ENCODE data around the gene DESI2. TPM values are rescaled to one million over a fixed set of nuclear protein-coding genes. Genes with fewer than 3 reads are reported as not detected.

DESI2 gene
- total RNA-seq, 3 donors from 2014 or later = 26.9 to 30.6 (median 29.7) TPM

- intact Hi-C loops (cut with DNase I, micrococcal nuclease) = no loop called here
- peak; percentile 25 for ATAC-seq
Observed at GRCh38 chr1:244751271-244751895, 98.5 kb downstream of the DESI2 start.

DNA sequence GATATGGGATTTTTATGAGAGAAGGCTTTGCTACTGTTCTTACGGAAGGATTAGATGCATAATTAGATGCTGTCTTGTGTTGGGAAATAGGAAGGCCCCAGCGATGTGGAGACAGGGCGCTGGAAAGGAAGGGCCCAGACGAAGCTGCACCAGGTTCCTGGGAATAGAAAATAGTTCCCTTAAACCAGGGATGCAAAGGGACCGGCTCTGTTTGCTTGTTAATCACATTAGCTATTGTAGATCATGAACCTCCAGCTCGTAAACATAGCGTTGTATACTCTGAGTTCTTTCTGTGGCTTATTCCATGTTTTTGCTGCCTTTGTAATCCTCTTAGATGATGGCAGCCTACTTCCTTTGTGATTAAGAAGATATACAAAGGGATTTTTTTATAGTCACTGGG, 102.7 kb downstream of the DESI2 start:
- no peaks in the 10 kb centered on the region for H3K4me1 ChIP-seq (ENCODE audit: low read depth)
- intact Hi-C loops (cut with DNase I, micrococcal nuclease) = no loop called here

More at GRCh38 chr1:244751271-244751895, 98.5 kb downstream of the DESI2 start:
- Histone ChIP-seq H3K4me3 (no peak overlapping the region), H3K4me1 (ENCODE audit: low read depth) (no peaks in the 10 kb centered on the region), H3K9me3 (no peaks in the 10 kb centered on the region), H3K36me3 (ENCODE audit: low read depth) (no peaks in the 10 kb centered on the region)
- DNase-seq = peak in 2 of 3 donors; percentile 29 to 35
- TF ChIP-seq, protein P1, sequence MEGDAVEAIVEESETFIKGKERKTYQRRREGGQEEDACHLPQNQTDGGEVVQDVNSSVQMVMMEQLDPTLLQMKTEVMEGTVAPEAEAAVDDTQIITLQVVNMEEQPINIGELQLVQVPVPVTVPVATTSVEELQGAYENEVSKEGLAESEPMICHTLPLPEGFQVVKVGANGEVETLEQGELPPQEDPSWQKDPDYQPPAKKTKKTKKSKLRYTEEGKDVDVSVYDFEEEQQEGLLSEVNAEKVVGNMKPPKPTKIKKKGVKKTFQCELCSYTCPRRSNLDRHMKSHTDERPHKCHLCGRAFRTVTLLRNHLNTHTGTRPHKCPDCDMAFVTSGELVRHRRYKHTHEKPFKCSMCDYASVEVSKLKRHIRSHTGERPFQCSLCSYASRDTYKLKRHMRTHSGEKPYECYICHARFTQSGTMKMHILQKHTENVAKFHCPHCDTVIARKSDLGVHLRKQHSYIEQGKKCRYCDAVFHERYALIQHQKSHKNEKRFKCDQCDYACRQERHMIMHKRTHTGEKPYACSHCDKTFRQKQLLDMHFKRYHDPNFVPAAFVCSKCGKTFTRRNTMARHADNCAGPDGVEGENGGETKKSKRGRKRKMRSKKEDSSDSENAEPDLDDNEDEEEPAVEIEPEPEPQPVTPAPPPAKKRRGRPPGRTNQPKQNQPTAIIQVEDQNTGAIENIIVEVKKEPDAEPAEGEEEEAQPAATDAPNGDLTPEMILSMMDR (IDR thresholded peaks at IDR 0.05) = no peak

GRCh38 chr1:244757091-244757939, 104.4 kb downstream of the DESI2 start:
- H3K4me3 ChIP-seq = no peak overlapping the region
- ATAC-seq (no peak), DNase-seq (no peak)
- TF ChIP-seq, protein P1 (IDR thresholded peaks at IDR 0.05) = no peak
- no peaks in the 10 kb centered on the region for H3K4me1 ChIP-seq (ENCODE audit: low read depth)
- no peaks in the 10 kb centered on the region for H3K9me3 ChIP-seq
- no peaks in the 10 kb centered on the region for H3K36me3 ChIP-seq (ENCODE audit: low read depth)
- intact Hi-C loops (cut with DNase I, micrococcal nuclease) = no loop called here

More for the DNA sequence above, 102.7 kb downstream of the DESI2 start:
- DNase-seq (no peak), ATAC-seq (no peak)
- Histone ChIP-seq H3K4me3 (no peak overlapping the region), H3K36me3 (ENCODE audit: low read depth) (no peaks in the 10 kb centered on the region), H3K9me3 (no peaks in the 10 kb centered on the region)
- TF ChIP-seq, protein P1 (IDR thresholded peaks at IDR 0.05) = no peak

Other genes with a start within 250 kb of the DESI2 start
- 10 to 100 TPM; 38.6 to 49.0 (median 42.4) TPM for gene ADSS2, start 201.2 kb upstream of the DESI2 start, total RNA-seq
- 1 to 10 TPM in 1 of 3 donors, under 1 TPM in 2; 0.73 to 1.3 (median 0.93) TPM for gene CATSPERE, start 191.9 kb upstream of the DESI2 start, total RNA-seq
- 10 to 100 TPM; 18.9 to 37.7 (median 32.3) TPM for gene COX20, start 182.5 kb downstream of the DESI2 start, total RNA-seq
- gene HNRNPU, start 211.4 kb downstream of the DESI2 start, total RNA-seq = 100 to 1,000 TPM; 197 to 281 (median 260) TPM